GM13977 (cell line): Measurements from ENCODE around the gene DNMT3A.

Experiments
- DNase-seq: peaks from one replicate; pipeline ENCODE4 v3.0.0; 2012; ENCODE audit warnings: low spot score
- in situ Hi-C: fragments of 300-500 bp; cut with MboI; formaldehyde crosslinking; loops from one replicate; pipeline ENCODE4 v1.12.0; 2022; ENCODE audit warnings: low sequenced_read_pairs, low pct_unique_long_range_greater_than_20kb, mixed read lengths, inconsistent platforms; ENCODE audit not compliant: unreplicated experiment
- TF ChIP-seq, protein P1 (sequence below): IDR thresholded peaks from 2 replicates; pipeline ENCODE4 v1.5.1; 2012; ENCODE audit warnings: mild to moderate bottlenecking, control low read depth; ENCODE audit not compliant: insufficient read depth; ENCODE audit errors: extremely low read depth, missing control alignments

Gene DNMT3A

DNA sequence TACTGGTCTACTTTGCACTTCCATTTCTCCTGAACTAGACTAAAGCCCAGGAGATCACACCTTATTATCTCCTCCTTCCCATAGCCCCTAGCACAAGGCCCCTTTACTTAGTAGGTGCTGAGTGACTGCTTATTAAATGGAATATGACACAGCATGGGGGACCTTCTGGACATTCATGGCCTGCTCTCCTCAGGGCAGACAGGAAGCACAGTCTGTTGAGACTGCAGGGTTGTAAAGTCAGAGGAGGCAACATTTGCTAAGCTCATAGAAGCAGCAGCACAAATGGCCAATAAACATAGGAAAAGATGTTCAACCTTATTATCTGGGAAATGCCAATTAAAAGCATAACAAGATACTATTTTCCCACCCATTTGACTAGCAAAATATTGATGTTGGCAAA lies 75.3 kb downstream of the DNMT3A start:
- TF ChIP-seq, protein P1, sequence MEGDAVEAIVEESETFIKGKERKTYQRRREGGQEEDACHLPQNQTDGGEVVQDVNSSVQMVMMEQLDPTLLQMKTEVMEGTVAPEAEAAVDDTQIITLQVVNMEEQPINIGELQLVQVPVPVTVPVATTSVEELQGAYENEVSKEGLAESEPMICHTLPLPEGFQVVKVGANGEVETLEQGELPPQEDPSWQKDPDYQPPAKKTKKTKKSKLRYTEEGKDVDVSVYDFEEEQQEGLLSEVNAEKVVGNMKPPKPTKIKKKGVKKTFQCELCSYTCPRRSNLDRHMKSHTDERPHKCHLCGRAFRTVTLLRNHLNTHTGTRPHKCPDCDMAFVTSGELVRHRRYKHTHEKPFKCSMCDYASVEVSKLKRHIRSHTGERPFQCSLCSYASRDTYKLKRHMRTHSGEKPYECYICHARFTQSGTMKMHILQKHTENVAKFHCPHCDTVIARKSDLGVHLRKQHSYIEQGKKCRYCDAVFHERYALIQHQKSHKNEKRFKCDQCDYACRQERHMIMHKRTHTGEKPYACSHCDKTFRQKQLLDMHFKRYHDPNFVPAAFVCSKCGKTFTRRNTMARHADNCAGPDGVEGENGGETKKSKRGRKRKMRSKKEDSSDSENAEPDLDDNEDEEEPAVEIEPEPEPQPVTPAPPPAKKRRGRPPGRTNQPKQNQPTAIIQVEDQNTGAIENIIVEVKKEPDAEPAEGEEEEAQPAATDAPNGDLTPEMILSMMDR, result no peak
- in situ Hi-C loops, result no loop called here
- DNase-seq, result no peak

DNA sequence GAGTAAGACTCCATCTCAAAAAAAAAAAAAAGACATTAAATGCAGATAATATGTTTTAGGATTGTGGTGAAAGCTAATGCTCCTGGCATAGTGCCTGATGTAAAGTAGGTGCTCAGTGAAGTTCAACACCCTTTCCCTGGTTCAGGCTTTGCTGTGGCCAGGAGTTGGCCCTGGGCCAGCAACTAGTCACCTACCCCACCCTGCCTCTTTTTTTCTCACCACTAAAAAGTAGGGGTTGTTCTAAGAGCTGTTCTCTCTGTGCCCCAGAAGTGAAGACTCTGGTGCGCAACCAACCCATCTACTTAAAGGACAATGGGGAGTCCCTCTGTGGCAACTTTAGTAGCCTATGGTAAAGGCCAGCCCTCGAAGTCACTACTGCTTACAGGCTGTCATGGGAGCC lies 75.9 kb downstream of the DNMT3A start:
- TF ChIP-seq, protein P1, result no peak
- in situ Hi-C loops, result no loop called here
- no peak for DNase-seq

DNA sequence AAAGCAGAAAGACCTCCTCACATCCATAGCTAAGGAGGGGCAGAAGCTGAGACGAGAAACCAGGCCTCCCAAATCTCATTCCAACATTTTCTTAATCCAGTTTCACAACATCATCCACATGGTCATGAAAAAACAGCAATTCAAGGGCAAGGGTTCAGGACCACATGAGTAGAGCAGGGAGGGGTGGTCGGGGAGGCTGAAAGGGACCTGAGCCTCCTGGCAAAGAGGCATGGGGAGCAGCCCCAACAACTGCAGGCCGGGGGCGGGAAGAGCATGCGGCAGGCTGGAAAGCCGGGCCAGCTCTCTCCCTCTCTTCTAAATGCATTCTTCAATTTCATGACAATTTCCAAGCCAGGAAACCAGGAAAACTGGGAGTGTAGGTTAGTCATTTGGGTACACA lies 76.7 kb downstream of the DNMT3A start:
- DNase-seq, result no peak
- in situ Hi-C loops, result no loop called here
- TF ChIP-seq, protein P1, result no peak

DNA sequence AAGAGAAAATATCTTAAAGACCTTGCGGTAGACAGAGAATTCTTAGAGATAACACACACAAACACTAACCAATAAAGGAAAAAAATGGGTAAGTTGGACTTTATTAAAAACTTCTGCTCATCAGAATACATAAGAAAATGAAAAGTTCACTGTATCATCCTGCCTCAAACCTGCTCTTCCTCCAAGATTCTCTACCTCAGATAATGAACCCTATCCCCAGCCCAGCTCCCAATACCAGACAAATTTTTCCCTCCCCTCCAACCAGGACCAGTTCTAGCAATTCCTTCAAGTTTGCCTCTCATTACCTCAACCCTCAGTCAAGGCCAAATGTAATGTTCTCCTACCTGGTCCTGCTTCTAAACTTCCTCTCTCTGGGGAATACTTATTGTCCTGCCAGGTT lies 79.4 kb downstream of the DNMT3A start:
- TF ChIP-seq, protein P1, result no peak
- DNase-seq, result no peak
- in situ Hi-C loops, result no loop called here

DNA sequence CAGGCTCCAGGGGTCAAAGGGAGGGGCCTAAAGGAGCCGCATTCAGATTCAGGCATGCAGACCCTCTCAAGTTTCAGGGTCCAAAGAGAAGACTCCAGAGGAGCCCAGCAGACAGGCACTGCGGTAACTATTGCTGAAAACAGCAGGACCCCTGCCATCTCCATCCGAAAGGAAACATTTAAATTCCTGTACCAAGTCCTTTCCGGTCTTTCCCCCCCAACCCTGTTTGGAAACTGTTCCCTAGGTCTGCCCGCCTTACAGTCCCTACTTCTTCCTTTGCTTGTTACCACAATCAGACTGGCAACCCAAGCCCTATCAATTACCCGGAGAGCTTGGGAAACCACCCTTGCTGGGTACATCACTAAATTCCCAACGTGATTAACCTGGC lies 82.0 kb downstream of the DNMT3A start:
- TF ChIP-seq, protein P1, result no peak
- no peak for DNase-seq

DNA sequence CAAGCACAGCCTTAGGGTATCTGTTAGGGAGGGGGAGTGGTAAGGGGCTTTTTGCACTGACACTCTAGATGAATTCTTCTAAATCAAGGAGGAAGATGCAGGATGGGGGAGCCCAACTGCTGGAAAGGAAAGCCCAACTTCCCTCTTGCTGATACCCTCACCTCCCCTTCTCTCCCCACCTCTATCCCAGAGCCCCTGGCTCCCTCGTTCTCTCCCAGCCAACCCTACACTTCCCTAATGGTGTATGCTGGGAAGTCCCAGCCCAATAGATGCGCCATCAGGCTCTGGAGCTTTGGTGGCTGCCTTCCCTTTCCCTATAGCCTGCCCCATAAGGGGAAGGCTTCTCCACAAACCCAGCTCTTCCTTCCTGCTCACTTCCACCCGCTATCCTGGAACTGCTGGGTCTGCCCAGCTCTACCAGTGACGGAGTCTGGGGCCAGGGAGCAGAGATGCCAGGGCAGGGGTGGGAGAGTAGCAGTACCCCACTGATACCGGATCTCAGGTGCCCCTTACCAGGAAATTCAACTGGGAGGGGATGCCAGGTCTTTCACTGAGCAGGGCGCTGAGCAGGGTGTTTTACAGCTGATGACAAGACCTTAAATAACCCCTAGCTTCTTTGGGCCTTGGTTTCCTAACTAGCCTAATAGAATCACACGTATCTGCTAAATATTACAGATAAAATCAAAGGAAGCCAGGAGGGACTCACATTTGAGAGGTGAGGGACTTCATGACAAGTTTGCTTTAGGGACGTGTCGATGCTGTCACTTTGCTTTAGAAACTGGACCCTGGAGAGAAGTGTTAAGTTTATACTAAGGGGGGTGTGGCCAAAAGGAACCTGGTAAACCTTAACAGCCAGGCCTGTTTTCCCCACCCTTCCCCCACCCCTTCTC lies 82.6 kb downstream of the DNMT3A start:
- DNase-seq, result no peak
- TF ChIP-seq, protein P1, result no peak
- in situ Hi-C loops, result no loop called here

More for the DNA sequence above, 82.0 kb downstream of the DNMT3A start:
- in situ Hi-C loops, result no loop called here
